ENCODE measurements around the gene PRELID3B. TPM values are rescaled to one million over a fixed set of nuclear protein-coding genes. Genes with fewer than 3 reads are reported as not detected.

PRELID3B gene
- total RNA-seq, 1 donor, result 75.7 TPM

GRCh38 chr20:59025086-59025485 is 17.5 kb downstream of the PRELID3B start:
- TF ChIP-seq, protein P1, sequence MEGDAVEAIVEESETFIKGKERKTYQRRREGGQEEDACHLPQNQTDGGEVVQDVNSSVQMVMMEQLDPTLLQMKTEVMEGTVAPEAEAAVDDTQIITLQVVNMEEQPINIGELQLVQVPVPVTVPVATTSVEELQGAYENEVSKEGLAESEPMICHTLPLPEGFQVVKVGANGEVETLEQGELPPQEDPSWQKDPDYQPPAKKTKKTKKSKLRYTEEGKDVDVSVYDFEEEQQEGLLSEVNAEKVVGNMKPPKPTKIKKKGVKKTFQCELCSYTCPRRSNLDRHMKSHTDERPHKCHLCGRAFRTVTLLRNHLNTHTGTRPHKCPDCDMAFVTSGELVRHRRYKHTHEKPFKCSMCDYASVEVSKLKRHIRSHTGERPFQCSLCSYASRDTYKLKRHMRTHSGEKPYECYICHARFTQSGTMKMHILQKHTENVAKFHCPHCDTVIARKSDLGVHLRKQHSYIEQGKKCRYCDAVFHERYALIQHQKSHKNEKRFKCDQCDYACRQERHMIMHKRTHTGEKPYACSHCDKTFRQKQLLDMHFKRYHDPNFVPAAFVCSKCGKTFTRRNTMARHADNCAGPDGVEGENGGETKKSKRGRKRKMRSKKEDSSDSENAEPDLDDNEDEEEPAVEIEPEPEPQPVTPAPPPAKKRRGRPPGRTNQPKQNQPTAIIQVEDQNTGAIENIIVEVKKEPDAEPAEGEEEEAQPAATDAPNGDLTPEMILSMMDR (IDR thresholded peaks at IDR 0.05; ENCODE audit: insufficient read depth, low read length), result no peak

GRCh38 chr20:59024111-59024530 is 18.5 kb downstream of the PRELID3B start:
- TF ChIP-seq, protein P1 (IDR thresholded peaks at IDR 0.05; ENCODE audit: insufficient read depth, low read length), result no peak
- no peak for DNase-seq (ENCODE audit: low read depth)
- H3K4me3 ChIP-seq (ENCODE audit: low read depth, low read length), result no peak overlapping the region

More at GRCh38 chr20:59025086-59025485, 17.5 kb downstream of the PRELID3B start:
- H3K4me3 ChIP-seq (ENCODE audit: low read depth, low read length), result no peak overlapping the region
- no peak for DNase-seq (ENCODE audit: low read depth)

- DNase-seq (ENCODE audit: low read depth), result no peak
- TF ChIP-seq, protein P1 (IDR thresholded peaks at IDR 0.05; ENCODE audit: insufficient read depth, low read length), result no peak
- no peak overlapping the region for H3K4me3 ChIP-seq (ENCODE audit: low read depth, low read length)
Observed at GRCh38 chr20:59023616-59024015, 19.0 kb downstream of the PRELID3B start.

- H3K4me3 ChIP-seq (ENCODE audit: low read depth, low read length), result no peak overlapping the region
- DNase-seq (ENCODE audit: low read depth), result no peak
- TF ChIP-seq, protein P1 (IDR thresholded peaks at IDR 0.05; ENCODE audit: insufficient read depth, low read length), result no peak
Observed at GRCh38 chr20:59022754-59023153, 19.8 kb downstream of the PRELID3B start.

DNA sequence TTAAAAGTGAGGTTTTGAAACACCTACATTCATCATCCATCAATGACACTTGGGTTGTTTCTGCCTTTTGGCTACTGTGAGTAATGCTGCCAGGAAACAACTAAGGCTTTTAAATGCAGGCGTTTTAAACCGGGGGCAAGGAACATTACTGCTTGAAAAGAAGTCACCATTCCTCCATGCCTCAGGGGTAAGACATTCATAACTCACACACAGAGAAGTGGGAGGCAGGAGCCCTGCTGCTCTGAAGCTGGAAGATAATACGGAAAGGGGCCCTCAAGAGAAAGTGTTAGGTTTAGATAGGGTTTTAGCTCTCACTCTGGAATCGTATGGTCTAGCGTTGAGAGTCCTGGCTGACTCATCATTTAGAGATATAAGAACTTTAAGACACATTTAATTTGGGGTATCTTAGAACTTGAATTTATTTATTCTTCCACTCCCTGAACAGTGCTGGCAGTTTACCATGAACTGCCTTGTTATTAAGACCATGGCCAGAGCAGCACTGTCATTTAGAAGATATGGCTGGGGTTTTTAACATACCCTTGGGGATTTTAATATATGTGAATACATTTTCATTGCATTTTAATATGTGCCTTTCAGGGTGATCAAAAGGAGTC is 21.5 kb downstream of the PRELID3B start:
- TF ChIP-seq, protein P1 (IDR thresholded peaks at IDR 0.05; ENCODE audit: insufficient read depth, low read length), result no peak
- no peak overlapping the region for H3K4me3 ChIP-seq (ENCODE audit: low read depth, low read length)
- peak; percentile 34 for DNase-seq (ENCODE audit: low read depth)

- no peak within 1 kb of the TSS for H3K4me3 ChIP-seq (ENCODE audit: low read depth, low read length)
- no peak for DNase-seq (ENCODE audit: low read depth)
- TF ChIP-seq, protein P1 (IDR thresholded peaks at IDR 0.05; ENCODE audit: insufficient read depth, low read length), result no peak
Observed at GRCh38 chr20:59019217-59019616, 23.4 kb downstream of the PRELID3B start, which contains the start of gene TUBB1. TSS of gene TUBB1 (plus strand) at chr20:59019429. CDS start at chr20:59019523, 94 bp downstream.

DNA sequence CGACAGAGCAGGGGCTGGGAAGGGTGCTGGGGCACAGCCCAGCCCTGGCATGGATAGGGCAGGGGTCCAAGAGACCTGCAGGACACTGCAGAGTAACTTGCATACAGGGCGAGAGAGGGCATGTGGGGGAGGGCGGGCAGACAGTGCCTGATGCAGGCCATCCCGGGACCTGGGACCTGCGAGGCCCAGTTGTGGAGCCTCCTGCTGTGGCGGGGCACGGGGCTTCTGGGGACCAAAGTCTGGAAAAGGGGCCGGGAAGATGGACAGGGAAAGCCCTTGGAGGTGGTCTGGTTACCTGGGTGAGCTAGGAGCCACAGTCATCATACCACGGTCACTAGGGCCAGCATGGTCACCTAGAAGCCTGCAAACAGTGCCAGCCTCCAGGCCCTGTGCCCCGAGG is 23.8 kb downstream of the PRELID3B start:
- TF ChIP-seq, protein P1 (IDR thresholded peaks at IDR 0.05; ENCODE audit: insufficient read depth, low read length), result no peak
- no peak overlapping the region for H3K4me3 ChIP-seq (ENCODE audit: low read depth, low read length)
- DNase-seq (ENCODE audit: low read depth), result no peak

Measured in fibroblast of the aortic adventitia (primary cell).